OCI-LY7 (cell line): ENCODE measurements around the gene CAVIN1. TPM values are rescaled to one million over a fixed set of nuclear protein-coding genes. Genes with fewer than 3 reads are reported as not detected.
"Not testable (repeated sequence)": the region's sequence is repeated elsewhere in the genome, so short reads cannot be mapped to it uniquely, and the experiment has no call there.

Experiments
- BruUV-seq: library from RNA; stranded (reverse); fragments of 400-500 nt; replicated peaks from 2 replicates; lab custom pipeline; 2021; lab: Mats Ljungman, UMichigan
- CTCF ChIA-PET: fragments of 300-600 bp; sonication (Branson Sonifier 250); formaldehyde crosslinking; loops from one replicate; lab custom pipeline; 2022; ENCODE audit warnings: antibody characterized with exemption; ENCODE audit not compliant: unreplicated experiment; lab: Charles Lee
- POLR2A ChIA-PET: fragments of 300-600 bp; sonication (Branson Sonifier 250); formaldehyde crosslinking; loops from one replicate; lab custom pipeline; 2022; ENCODE audit warnings: antibody characterized with exemption; lab: Charles Lee
- DNase-seq: peaks from one replicate; pipeline ENCODE4 v3.0.0-alpha.2; 2015; ENCODE audit warnings: low spot score
- H2AFZ ChIP-seq: fragments of 200-600 bp; sonication (generic), shearing (Covaris generic); 2 replicates; pipeline ENCODE4 v1.6.1; 2014; ENCODE audit warnings: mild to moderate bottlenecking, antibody characterized with exemption, low read length, moderate library complexity
- H3K27ac ChIP-seq: fragments of 200-600 bp; sonication (generic); 2 replicates; pipeline ENCODE4 v1.5.1; 2014; ENCODE audit warnings: mixed run types, low read depth, mild to moderate bottlenecking, moderate library complexity, low read length, inconsistent platforms; ENCODE audit not compliant: poor library complexity, severe bottlenecking
- H3K36me3 ChIP-seq: fragments of 200-600 bp; sonication (generic); 2 replicates; pipeline ENCODE4 v1.6.1; 2014; ENCODE audit warnings: mild to moderate bottlenecking, antibody characterized with exemption, low read length, moderate library complexity, mixed read lengths; ENCODE audit not compliant: insufficient read depth
- H3K4me1 ChIP-seq: fragments of 200-600 bp; sonication (generic); 2 replicates; pipeline ENCODE4 v1.5.1; 2014; ENCODE audit warnings: mild to moderate bottlenecking, low read length; ENCODE audit not compliant: insufficient read depth, poor library complexity, severe bottlenecking
- H3K4me2 ChIP-seq: fragments of 200-600 bp; sonication (generic); 2 replicates; pipeline ENCODE4 v1.6.1; 2014; ENCODE audit warnings: mild to moderate bottlenecking, low read length
- H3K4me3 ChIP-seq: fragments of 200-600 bp; sonication (generic); 2 replicates; pipeline ENCODE4 v1.5.1; 2014; ENCODE audit warnings: mild to moderate bottlenecking, low read depth, low read length; ENCODE audit not compliant: poor library complexity, severe bottlenecking
- H3K79me2 ChIP-seq: fragments of 200-600 bp; sonication (generic); 2 replicates; pipeline ENCODE4 v1.6.1; 2016; ENCODE audit warnings: low read depth, mild to moderate bottlenecking, low read length, moderate library complexity, mixed read lengths; ENCODE audit not compliant: insufficient read depth
- H3K9me2 ChIP-seq: fragments of 200-600 bp; sonication (generic); 2 replicates; pipeline ENCODE4 v1.6.1; 2016; ENCODE audit warnings: mild to moderate bottlenecking, low read length, mixed read lengths; ENCODE audit not compliant: insufficient read depth
- H3K9me3 ChIP-seq: fragments of 200-600 bp; sonication (generic); 2 replicates; pipeline ENCODE4 v1.6.1; 2014; ENCODE audit warnings: mild to moderate bottlenecking, mixed run types, low read length, mixed read lengths
- H4K20me1 ChIP-seq: fragments of 200-600 bp; sonication (generic); 2 replicates; pipeline ENCODE4 v1.6.1; 2014; ENCODE audit warnings: mild to moderate bottlenecking, antibody characterized with exemption, low read length, moderate library complexity, mixed read lengths; ENCODE audit not compliant: insufficient read depth
- EZH2phosphoT487 ChIP-seq: fragments of 200-600 bp; sonication (generic); IDR thresholded peaks from 2 replicates; pipeline ENCODE4 v1.6.1; 2018; ENCODE audit warnings: low read depth, borderline replicate concordance, mild to moderate bottlenecking, mixed run types, antibody characterized with exemption, low read length, moderate library complexity, mixed read lengths
- intact Hi-C: fragments of 100-400 bp; cut with micrococcal nuclease; formaldehyde crosslinking; loops from one replicate; pipeline ENCODE4 v1.10.0; 2022; ENCODE audit not compliant: unreplicated experiment
- total RNA-seq, 2 experiments: library from RNA; depleted of rRNA in 1 of 2; stranded (reverse); fragments of >200 nt in 1 of 2; shearing (Covaris generic) in 1 of 2; gene quantifications; 2 replicates each; pipeline ENCODE4 v1.2.3, GENCODE V29; 2014 to 2022
- TF ChIP-seq, protein P1 (sequence below): fragments of 200-600 bp; sonication (generic); conservative IDR thresholded peaks from 2 replicates; pipeline ENCODE4 v1.5.1; 2014; ENCODE audit warnings: mild to moderate bottlenecking, antibody characterized with exemption, low read length, moderate library complexity, mixed read lengths

Gene CAVIN1
- total RNA-seq, 2 experiments from 2014 or later, result 0.08 TPM; not detected in 1

- intact Hi-C loops, H3K9me3 ChIP-seq, DNase-seq, H3K36me3 ChIP-seq, POLR2A ChIA-PET, H4K20me1 ChIP-seq, H2AFZ ChIP-seq, H3K9me2 ChIP-seq, H3K27ac ChIP-seq, CTCF ChIA-PET, H3K4me1 ChIP-seq, BruUV-seq, H3K79me2 ChIP-seq, H3K4me2 ChIP-seq, H3K4me3 ChIP-seq: not testable (repeated sequence)
These were observed 54.7 kb downstream of the CAVIN1 start for GRCh38 chr17:42368310-42368709.

DNA sequence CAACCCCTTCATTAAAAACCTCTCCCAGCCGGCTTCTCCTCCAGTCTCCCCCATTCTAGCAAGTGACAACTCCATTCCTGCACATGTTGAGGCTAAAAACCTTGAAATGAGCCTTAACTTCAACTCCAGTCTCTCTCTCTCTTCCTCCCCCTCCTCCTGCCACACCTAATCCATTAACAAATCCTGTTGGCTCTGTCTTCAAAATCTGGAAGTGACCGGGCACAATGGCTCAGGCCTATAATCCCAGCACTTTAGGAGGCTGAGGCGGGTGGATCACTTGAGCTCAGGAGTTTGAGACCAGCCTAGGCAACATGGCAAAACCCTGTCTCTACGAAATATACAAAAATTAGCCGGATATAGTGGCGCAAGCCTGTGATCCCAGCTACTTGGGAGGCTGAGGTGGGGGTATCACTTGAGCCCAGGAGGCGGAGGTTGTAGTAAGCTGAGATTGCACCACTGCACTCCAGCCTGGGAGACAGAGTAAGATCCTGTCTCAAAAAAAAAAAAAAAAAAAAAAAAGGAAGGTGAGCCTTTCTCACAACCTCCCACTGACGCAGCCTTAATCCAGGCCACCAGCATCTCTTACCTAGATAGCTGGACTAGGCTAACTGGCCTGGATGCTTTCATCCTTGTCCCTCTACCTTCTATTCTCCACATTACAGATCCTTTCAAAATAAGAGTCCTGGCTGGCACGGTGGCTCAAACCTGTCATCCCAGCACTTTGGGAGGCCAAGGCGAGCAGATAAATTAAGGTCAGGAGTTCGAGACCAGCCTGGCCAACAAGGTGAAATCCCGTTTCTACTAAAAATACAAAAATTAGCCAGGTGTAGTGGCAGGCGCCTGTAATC is 56.7 kb downstream of the CAVIN1 start:
- H3K36me3 ChIP-seq, H3K4me3 ChIP-seq, H4K20me1 ChIP-seq, intact Hi-C loops, H3K4me2 ChIP-seq, H2AFZ ChIP-seq, DNase-seq, H3K27ac ChIP-seq, BruUV-seq, H3K9me2 ChIP-seq, H3K4me1 ChIP-seq, H3K79me2 ChIP-seq, H3K9me3 ChIP-seq, CTCF ChIA-PET: not testable (repeated sequence)
- POLR2A ChIA-PET, result interaction anchor here (0.6 to 1.2 kb wide), 2 partner anchors 22 to 316 kb away, joined by 3 to 6 read pairs; partner anchors contain the start of gene STAT3

DNA sequence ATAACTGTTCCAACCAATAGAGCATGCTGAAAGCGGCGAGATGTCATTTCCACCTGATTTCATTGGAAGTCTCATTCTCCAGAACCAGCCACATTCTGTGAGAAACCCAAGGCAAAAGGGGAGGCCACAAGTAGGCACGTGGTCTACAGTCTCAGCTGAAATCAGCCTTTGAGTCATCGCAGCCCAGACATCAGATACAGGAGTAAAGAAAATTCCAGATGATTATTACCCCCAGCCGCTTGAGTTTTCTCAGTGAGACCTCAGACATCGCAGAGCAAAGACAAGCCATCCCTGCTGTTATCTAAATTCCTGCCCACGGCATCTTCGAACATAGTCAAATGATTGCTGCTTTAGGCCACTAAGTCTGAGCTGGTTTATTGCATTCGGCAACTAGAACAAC is 57.9 kb downstream of the CAVIN1 start:
- no peaks in the 10 kb centered on the region for H3K9me2 ChIP-seq
- BruUV-seq, result no TSS peak
- intact Hi-C loops, result no loop called here
- H3K4me2 ChIP-seq, result no peak overlapping the region
- H3K36me3 ChIP-seq, result no peaks in the 10 kb centered on the region
- no peak overlapping the region for H2AFZ ChIP-seq
- DNase-seq, result no peak
- no peaks in the 10 kb centered on the region for H3K4me1 ChIP-seq
- no peaks in the 10 kb centered on the region for H3K79me2 ChIP-seq
- no peaks in the 10 kb centered on the region for H4K20me1 ChIP-seq
- H3K27ac ChIP-seq, result no peak overlapping the region
- TF ChIP-seq, protein P1, sequence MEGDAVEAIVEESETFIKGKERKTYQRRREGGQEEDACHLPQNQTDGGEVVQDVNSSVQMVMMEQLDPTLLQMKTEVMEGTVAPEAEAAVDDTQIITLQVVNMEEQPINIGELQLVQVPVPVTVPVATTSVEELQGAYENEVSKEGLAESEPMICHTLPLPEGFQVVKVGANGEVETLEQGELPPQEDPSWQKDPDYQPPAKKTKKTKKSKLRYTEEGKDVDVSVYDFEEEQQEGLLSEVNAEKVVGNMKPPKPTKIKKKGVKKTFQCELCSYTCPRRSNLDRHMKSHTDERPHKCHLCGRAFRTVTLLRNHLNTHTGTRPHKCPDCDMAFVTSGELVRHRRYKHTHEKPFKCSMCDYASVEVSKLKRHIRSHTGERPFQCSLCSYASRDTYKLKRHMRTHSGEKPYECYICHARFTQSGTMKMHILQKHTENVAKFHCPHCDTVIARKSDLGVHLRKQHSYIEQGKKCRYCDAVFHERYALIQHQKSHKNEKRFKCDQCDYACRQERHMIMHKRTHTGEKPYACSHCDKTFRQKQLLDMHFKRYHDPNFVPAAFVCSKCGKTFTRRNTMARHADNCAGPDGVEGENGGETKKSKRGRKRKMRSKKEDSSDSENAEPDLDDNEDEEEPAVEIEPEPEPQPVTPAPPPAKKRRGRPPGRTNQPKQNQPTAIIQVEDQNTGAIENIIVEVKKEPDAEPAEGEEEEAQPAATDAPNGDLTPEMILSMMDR, result no peak
- TF ChIP-seq EZH2phosphoT487, result no peak
- no peaks in the 10 kb centered on the region for H3K9me3 ChIP-seq
- CTCF ChIA-PET, result no interaction called here
- no peak overlapping the region for H3K4me3 ChIP-seq
- POLR2A ChIA-PET, result interaction anchor here (0.6 kb wide), 1 partner anchor 194 kb away, joined by 6 read pairs; no protein-coding TSS in a partner anchor
